GM21390 (cell line): Measurements from ENCODE around the gene BCL6B.
"Not testable (repeated sequence)": the region's sequence is repeated elsewhere in the genome, so short reads cannot be mapped to it uniquely, and the experiment has no call there.

ENCODE experiments used
- ATAC-seq: cut with Tn5 transposase; IDR thresholded peaks from one replicate; pipeline ENCODE4 v1.9.1; 2021; ENCODE audit not compliant: unreplicated experiment

Gene BCL6B

GRCh38 chr17:7026471-7027115 lies 3.7 kb downstream of the BCL6B start:
- ATAC-seq = no peak

GRCh38 chr17:7027335-7027734 lies 4.5 kb downstream of the BCL6B start:
- no peak for ATAC-seq

- ATAC-seq = no peak
Measured at GRCh38 chr17:7029096-7029495, 6.2 kb downstream of the BCL6B start.

GRCh38 chr17:7029659-7030058 lies 6.8 kb downstream of the BCL6B start:
- no peak for ATAC-seq

- ATAC-seq = no peak
Measured at GRCh38 chr17:7034955-7035590, 12.2 kb downstream of the BCL6B start.

- peak; percentile 84 for ATAC-seq
Measured at GRCh38 chr17:7035591-7036368, 12.9 kb downstream of the BCL6B start, which contains the start of gene SLC16A13. Gene SLC16A13 (plus strand): TSS chr17:7036015. CDS start chr17:7036383, 368 bp downstream.

GRCh38 chr17:7038025-7038862 lies 15.4 kb downstream of the BCL6B start:
- ATAC-seq = no peak

- ATAC-seq = no peak
Measured at GRCh38 chr17:7039832-7040231, 17.0 kb downstream of the BCL6B start.

- ATAC-seq = no peak
Measured at GRCh38 chr17:7041607-7042500, 19.0 kb downstream of the BCL6B start.

GRCh38 chr17:7042501-7043181 lies 19.8 kb downstream of the BCL6B start:
- ATAC-seq = no peak

GRCh38 chr17:7043182-7043496 lies 20.3 kb downstream of the BCL6B start:
- ATAC-seq = no peak

GRCh38 chr17:7043497-7044198 lies 20.8 kb downstream of the BCL6B start, which contains the start of gene SLC16A11:
Gene SLC16A11 (minus strand): TSS chr17:7044092. CDS start chr17:7043513, 579 bp downstream.
- ATAC-seq = no peak

GRCh38 chr17:7045492-7046126 lies 22.8 kb downstream of the BCL6B start:
- ATAC-seq = no peak

GRCh38 chr17:7046127-7046724 lies 23.4 kb downstream of the BCL6B start:
- ATAC-seq = no peak

GRCh38 chr17:7046725-7047397 lies 24.0 kb downstream of the BCL6B start:
- not testable (repeated sequence) for ATAC-seq

- no peak for ATAC-seq
Measured at GRCh38 chr17:7047566-7047965, 24.7 kb downstream of the BCL6B start.

GRCh38 chr17:7048968-7049367 lies 26.1 kb downstream of the BCL6B start:
- ATAC-seq = no peak
